ENCODE data around the gene POU2AF1.

GRCh38 chr11:111379602-111380136, 594 bp upstream of the POU2AF1 start:
- no peak for TF ChIP-seq EZH2phosphoT487 (IDR thresholded peaks at IDR 0.05; ENCODE audit: borderline replicate concordance, low read length)
- TF ChIP-seq CTCF (IDR thresholded peaks at IDR 0.05; ENCODE audit: low read depth, low read length, poor library complexity, severe bottlenecking), result no peak

All from DOHH2 (cell line).